Stimulated activated naive CD4-positive, alpha-beta T cell (primary cell): Measurements from ENCODE around the gene SCAI.
"Not testable (repeated sequence)": the region's sequence is repeated elsewhere in the genome, so short reads cannot be mapped to it uniquely, and the experiment has no call there.

Experiments used
- DNase-seq, 6 experiments: peaks; one replicate each; lab custom pipeline; 2025; lab: John Stamatoyannopoulos, UW

Gene SCAI

DNA sequence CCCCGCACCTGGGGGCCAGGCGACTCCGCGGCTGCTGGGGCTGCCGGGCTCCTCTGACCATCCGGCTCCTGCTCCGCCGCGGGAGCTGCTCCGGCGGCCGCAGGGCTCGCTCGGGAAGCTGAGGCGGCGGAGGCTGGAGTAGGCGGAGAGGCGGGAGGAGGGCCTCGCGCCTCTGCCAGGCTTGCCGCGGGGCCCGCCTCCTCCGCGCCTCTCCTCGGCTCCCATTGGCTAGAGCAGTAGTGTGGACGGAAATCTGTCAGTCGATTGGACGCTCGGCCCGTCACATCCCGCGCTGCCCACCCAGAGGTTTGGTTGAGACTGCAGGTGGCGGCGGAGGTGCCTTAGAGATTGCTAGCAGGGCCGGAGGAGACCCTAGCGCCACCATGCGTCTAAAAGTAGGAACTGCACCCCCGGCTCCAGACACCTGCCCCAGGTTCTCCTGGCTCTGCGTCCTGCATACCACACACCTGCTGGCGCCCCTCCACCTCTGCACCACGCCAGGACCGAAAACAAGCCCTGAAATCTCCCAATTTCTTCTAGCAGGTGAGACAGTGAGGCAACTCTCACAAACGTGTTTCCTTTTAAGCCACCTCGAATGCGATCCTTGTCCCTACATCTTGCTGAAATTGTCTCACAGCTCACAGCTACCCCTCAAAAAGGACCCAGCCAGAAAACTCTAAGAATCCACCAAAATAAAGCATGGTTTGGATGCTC is at the start of gene SCAI:
TSS of gene SCAI (minus strand) at position 152 of the 714 bp plus-strand sequence. CDS start at position 61, 91 bp downstream.
- DNase-seq = peak; percentile 92 to 98 (median 97)

DNA sequence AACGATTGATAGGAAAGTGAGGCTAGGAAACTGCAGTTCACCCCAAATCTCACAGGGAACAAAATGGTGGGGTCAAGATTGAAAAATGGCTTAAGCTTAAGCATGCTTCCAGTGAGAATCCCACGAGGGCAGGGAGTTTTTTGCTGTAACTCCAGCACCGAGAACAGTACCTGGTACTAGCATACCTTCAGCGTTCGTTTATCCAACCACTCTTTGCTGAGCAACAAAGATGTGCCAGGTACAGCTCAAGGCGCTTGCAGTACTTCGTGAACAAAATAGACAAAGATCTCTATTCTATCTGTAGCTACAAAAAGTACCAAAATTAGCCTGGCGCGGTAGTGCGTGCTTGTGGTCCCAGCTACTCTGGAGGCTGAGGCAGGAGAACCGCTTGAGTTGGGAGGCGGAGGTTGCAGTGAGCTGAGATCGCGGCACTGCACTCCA is 47.1 kb upstream of the SCAI start:
- DNase-seq = peak in 1 of 6 experiments; percentile 35

DNA sequence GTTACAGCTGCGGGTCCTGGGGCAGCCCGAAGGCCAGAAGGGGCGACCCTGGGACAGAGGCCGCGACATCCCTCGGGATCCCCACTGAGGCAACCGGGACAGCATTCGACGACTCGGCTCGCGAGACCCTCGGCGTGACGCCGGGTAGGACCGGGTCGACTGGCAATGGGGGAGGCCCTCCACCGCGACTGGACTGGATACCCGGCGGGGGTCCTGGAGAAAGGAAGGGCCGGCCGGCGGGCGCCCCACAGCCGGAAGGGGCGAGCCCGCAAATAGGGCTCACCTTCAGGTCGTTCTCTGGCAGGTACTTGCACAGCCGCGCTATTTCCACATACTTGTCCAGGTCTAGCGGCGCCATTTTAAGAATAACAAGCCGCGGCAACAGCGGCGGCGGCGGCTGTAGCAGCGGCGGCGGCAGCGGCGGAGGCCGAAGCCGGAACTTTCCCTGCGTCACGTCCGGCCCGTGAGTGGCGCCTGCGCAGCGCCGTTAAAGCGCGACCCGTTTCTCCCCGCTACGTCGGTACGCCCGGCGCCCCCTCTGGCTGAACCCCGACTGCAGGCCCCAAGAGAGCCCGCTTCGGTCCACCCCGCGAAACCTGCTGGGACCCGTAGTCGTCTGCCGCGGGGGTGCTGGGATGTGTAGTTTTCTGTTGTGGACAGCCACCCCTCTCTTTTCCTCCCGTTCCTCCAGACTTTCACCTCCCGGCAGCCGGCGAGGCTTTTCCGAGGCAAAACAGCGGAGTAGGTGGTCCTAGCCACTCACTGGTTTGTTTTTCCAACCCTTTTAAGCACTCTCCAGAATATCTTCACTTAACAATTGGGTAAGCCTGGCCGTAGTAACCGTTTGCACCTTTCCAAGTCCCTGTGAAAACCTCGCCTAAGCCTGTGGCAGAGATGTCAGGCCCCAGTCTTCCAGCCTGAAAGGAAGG is 46.3 kb upstream of the SCAI start, which contains the start of gene PPP6C:
TSS of gene PPP6C (minus strand) at position 443 of the 929 bp plus-strand sequence. CDS start at position 358, 85 bp downstream.
- peak; percentile 93 to 95 (median 94) for DNase-seq

DNA sequence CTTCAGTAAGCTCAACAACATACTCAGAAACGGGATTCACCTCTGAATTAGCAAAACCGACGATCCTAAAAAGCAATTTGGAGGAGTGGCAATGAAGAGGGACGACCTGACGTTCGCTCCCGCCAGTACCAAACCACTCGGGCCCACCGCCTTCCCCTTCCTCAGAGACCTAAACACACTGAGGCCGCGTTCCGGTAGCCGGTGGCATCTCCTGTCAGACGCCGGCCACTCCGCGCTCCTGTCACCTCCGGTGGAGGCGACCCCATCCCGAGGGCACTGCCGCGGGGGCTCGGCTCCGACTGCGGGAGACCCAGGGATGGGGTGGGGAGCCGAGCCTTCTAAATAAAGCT is 45.7 kb upstream of the SCAI start:
- DNase-seq = peak in 2 of 6 experiments; percentile 33 to 41

DNA sequence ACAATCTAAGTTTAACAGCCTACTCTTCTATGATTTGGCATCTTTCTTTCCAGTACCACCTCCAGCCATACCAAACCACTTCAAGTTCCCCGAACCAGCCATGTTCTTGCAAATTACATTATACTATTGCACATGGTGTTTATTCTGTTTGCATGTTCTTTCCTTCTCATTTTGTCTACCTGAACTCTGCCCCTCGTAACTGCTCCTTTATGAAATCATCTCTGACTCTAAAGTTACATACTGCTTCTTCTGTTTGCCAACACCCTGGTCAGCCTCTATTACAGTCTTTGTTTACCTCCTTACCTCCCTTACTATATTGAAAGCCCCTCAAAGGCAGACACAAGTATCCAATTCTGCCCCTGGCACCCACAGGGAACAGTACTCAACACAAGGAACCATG is 40.2 kb upstream of the SCAI start:
- DNase-seq = no peak

DNA sequence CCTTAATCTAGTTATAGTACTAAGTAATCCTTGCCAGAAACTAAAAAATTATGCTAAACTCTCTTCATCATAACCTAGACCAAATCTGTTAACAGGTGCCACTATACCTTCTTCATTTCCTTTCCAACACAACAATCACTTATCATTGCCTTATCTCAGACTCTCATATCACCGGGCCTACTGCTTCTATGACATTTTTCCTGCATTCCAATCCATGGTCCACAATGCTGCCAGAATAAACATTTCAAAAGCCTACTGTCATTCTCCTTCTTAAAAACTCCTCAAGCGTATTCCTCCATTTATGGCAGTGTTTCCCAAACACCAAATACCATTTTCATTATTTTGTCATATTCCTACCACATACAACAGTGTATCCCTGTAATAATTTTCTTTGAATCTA is 39.7 kb upstream of the SCAI start:
- no peak for DNase-seq

DNA sequence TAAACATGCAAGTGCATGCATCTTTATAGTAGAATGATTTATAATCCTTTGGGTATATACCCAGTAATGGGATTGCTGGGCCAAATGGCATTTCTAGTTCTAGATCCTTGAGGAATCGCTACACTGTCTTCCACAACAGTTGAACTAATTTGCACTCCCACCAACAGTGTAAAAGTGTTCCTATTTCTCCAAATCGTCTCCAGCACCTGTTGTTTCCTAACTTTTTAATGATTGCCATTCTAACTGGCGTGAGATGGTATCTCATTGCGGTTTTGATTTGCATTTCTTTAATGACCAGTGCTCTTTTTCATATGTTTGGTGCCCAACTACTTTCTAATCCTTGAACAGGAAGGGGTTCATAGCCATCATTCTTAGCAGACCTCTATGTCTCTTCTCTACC is 38.4 kb upstream of the SCAI start:
- DNase-seq = not testable (repeated sequence)

DNA sequence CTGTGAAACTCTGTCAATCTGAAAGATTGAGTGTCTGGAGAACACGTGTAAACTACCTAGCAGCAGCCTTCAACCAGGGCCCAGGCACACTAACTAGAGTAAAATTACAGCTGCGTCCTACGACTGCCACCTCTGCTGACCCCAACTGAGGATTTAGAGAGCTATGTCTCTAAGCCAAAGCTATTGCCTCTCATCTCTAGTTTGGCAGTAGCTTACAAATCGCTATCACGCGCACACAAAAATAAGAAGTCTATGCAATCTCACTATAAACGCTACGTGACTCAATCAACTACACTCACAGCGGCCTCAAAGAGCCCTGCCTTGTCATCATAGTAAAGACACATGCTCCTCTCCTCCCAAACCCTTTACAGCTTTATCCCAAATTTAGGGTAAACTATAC is 37.5 kb upstream of the SCAI start:
- no peak for DNase-seq

DNA sequence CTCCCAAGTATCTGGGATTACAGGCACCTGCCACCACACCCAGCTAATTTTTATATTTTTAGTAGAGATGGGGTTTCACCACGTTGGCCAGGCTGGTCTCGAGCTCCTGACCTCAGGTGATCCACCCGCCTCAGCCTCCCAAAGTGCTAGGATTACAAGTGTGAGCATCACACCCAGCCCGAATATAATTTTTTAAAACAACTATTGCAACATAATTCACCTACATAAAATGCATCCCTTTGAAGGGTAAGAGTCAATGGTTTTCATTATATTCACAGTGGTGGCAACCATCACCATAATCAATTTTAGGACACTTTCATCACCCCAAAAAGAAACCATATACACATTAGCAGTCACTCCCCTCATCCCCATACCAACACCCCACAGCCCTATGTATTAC is 36.4 kb upstream of the SCAI start:
- DNase-seq = not testable (repeated sequence)

DNA sequence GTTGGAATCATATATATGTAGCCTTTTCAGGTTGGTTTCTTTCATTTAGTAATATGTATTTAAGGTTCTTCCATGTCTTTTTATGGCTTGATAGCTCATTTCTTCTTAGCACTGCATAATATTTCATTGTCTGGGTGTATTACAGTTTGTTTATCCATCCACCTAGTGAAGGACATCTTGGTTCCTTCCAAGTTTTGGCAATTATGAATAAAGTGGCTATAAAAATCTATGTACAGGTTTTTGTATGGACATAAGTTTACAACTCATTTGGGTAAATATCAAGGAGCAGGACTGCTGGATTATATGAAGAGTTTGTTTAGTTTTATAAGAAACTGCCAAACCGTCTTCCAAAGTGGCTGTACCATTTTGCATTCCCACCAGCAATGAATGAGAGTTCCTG is 34.6 kb upstream of the SCAI start:
- DNase-seq = no peak

DNA sequence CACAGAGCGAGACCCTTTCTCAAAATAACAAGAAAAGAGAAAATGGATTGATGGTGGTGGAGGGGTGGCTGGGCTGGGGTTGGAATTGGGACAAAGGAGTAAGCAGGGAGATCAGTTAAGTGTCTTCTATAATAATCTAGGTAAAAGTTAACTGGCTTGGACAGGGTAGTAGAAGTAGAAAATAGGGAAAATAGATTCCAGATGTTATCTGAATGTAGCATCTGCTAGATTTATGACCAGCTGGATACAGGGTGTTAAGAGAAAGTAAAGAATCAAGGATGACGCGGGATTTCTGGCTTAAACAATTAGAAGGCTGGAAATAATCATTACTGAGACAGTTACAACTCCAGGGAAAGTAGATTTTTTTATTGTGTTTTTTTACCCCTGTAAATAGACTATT is 33.3 kb upstream of the SCAI start:
- no peak for DNase-seq

DNA sequence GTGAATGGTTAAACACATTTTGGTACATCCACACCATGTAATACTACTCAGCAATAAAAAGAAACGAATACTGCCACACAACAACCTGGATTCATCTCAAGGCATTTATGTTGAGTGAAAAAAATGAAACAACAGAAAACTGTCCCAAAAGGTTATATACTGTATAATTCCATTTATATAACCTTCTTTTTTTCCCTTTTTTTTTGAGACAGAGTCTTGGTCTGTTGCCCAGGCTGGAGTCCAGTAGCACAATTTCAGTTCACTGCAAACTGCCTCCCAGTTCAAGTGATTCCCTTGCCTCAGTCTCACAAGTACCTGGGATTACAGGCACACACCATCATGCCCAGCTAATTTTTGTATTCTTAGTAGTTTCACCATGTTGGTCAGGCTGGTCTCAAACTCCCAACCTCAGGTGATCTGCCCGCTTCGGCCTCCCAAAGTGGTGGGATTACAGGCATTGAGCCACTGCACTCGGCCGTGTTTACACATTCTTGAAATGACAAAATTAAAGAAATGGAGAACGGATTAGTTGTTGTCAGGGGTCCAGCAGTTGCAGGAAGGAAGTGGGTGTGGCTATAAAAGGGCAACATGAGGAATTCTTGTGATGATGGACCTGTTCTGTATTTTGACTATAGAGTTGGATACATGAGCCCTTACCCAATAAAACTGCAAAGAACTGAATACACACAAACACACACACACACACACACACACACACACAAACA is 28.9 kb upstream of the SCAI start:
- DNase-seq = no peak

DNA sequence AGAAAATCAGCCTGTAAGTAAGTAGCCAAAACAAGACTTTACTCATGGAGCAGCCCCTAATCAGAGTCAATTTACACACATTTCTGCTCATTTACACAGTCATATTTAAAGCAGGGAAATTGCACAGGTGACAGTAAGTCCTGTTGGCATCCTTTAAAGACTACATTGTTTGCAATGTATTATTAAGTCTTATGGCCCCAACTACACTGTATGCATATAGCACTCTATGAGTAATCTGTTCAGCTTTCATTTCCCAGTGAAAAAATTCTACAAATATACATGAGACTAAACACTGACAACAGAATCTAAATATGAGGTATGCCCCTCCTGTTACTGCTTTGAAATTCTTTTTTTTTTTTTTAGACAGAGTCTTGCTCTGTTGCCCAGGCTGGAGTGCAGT is 26.6 kb upstream of the SCAI start:
- no peak for DNase-seq

DNA sequence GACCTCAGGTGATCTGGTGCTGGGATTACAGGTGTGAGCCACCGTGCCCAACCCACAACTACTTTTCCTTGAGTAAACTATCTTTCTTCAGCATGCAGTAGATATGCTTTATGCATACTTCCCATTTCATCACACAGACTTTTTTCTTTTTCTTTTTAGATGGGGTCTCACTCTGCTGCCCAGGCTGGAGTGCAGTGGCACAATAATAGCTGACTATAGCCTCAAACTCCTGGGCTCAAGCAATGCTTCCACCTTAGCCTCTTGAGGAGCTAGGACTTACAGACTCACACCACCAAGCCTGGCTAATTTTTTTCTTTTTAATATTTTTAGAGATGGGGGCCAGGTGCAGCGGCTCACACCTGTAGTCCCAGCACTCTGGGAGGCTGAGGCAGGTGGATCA is 23.4 kb upstream of the SCAI start:
- DNase-seq = no peak

DNA sequence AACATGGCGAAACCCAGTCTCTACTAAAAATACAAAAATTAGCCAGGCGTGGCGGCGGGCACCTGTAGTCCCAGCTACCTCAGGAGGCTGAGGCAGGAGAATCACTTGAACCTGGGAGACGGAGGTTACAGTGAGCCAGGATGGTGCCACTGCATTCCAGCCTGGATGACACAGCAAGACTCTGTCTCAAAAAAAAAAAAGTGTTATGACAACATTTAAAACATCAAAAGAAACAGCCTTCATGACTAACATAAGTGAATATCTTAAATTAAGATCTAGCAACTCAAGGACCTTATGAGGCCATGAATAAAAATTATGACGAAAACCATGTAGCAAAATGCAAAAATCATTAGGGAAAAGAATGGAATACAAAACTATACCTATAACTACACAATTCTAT is 19.6 kb upstream of the SCAI start:
- DNase-seq = not testable (repeated sequence)

DNA sequence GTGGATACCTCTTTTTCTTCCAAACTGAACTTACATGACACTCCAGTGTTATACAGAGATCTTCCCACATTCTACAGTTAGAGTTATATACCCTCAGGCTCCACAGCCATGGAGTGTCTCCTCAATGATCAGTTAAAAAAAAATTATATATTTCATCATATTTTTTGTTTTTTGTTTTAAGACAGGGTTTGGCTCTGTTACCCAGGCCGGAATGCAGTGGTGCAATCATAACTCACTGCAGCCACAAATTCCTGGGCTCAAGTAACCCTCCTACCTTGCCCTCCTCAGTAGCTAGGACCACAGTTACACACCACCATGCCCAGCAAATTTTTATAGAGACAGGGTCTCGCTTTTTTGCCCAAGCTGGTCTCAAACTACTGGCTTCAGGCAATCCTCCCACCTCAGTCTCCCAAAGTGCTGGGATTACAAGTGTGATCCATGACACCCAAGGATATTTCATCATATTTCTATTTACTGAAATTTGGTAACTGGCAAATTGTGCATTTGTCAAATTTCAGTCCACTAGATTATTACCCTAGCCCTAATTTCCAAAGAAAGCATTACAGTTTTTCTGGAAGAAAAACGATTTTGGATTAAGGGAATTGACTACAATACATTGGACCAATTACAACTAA is 18.1 kb upstream of the SCAI start:
- no peak for DNase-seq

DNA sequence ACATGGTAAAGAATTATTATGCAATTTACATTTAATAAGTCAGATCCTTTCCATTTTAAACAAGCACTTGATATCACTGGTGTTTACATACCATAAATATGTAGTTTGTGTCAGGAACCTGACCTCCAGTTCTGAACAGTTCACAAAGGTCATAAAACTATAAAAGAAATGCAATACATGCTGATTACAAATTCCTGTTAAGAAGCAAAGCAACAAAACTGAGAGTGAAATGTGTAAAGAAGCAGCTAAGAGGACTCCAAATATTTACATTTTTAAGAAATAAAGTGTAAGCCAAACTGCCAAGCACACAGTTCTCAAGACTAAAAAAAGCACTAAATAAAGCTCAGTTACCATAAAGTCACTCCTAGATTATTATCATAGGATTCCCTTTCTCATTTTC is 17.4 kb upstream of the SCAI start:
- DNase-seq = no peak

DNA sequence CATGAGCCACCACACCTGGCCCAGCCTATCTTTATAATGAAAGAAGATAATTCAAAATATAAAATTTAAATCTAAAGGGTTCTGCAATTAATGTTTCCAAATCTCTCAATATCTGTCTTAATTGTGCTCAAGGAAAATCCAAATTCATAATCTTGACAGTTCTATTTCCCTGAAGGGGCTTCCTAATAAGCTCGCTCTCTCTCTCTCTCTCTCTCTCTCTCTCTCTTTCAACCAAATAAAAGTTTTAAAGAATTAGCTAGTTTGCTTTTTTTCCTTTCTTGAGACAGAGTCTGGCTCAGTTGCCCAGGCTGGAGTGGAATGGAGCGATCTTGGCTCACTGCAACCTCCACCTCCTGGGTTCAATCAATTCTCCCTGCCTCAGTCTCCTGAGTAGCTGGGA is 13.2 kb upstream of the SCAI start:
- no peak for DNase-seq

DNA sequence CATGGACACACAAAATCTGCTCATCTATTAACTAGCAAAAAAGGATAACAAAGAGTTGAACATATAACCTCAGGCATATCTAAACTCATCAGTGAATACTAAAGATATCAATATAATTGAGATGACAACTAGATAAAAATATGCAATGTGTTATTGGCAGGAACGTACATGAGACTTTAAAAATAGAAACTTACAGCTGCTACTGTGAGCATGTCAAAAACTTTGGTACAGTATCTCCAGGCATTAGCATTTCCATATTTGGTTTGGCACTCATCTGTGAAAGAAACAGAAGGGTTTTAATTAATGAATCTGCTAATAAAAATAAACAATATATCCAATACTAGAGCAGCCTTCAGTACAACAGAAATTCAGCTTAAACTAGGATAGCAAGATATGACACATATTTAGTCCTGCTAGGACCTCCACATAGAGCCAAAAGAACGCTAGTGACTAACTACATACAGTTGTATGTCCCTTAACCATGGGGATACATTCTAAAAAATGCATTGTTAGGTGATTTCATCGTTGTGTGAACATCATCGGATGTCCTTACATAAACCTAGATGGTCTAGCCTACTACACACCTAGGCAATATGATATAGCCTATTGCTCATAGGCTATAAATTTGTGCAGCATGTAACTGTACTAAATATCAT is 10.5 kb upstream of the SCAI start:
- no peak for DNase-seq

DNA sequence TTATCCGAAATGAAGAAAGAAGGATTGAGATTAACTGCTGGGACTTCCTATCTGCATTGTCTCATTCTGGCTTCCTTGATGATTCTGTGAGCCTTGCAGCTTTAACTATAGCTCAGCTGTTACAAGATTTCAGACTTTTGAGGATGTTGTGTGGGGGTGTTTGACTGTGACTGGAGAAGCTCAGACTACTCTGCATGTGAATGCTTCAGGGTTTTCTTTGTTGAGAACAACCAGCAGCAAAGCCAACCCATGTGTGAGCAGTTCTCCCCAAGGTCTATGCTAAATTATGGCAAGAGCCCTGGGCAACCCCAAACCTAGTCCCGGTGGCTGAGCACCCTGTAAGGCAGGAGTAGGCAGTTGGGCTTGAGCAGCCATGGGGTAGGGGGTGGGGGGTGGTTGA is 8.4 kb upstream of the SCAI start:
- DNase-seq = no peak
